Stimulated activated CD4-positive, alpha-beta T cell treated with anti-CD3 and anti-CD28 coated beads, Interleukin-4, amount 100 ng/mL, for 24 hours (primary cell): Measurements from ENCODE around the gene TXNDC12.

Experiments used
- DNase-seq: peaks from one replicate; pipeline ENCODE4 v3.0.0-alpha.2; 2020

Gene TXNDC12

GRCh38 chr1:51990478-51990965 is 64.5 kb downstream of the TXNDC12 start, which contains the start of gene RAB3B:
TSS of gene RAB3B (minus strand) at chr1:51990700. CDS start at chr1:51977117, 13,583 bp downstream.
- peak; percentile 81 for DNase-seq

- no peak for DNase-seq
These were observed 65.2 kb downstream of the TXNDC12 start for GRCh38 chr1:51989582-51990477.

DNA sequence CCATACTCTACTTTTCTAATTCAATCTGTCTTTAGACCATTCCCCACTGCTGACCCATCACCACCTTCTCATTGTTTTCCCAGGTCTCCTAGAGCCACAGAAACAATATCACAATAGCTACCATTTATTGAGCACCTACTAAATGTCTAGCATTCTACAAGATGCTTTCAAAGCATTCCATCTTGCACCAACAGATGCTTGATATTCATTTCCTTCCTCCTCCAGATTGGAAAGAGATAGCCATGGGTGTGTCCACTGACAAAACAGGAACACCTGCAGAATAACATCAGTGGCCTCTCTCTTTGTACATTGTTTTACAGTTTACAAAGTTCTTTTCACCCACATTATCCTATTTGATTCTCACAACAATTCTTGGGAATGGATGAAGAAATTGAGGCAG is 66.7 kb downstream of the TXNDC12 start:
- no peak for DNase-seq

DNA sequence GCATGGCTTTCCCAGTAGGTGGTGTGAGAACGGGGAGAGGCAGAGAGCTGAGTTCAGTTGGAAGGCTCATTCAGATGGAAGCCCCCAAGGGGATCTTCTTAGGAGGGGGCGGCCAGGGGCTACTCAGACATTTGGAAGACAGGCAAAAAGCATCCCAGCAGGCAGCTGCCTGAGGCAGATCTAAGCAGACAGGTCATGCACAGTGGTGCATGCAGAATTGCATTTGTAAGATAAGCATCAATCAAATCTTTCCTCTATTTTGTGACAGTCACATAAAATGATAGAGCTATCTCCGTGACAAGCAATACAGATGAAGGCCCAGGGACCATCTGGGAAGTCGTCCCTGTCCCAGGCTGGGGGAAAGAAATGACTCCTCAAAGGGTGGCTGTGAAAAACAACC is 68.3 kb downstream of the TXNDC12 start:
- no peak for DNase-seq

- no peak for DNase-seq
These were observed 72.8 kb downstream of the TXNDC12 start for GRCh38 chr1:51982161-51982560.

- no peak for DNase-seq
These were observed 73.4 kb downstream of the TXNDC12 start for GRCh38 chr1:51981555-51981954.

DNA sequence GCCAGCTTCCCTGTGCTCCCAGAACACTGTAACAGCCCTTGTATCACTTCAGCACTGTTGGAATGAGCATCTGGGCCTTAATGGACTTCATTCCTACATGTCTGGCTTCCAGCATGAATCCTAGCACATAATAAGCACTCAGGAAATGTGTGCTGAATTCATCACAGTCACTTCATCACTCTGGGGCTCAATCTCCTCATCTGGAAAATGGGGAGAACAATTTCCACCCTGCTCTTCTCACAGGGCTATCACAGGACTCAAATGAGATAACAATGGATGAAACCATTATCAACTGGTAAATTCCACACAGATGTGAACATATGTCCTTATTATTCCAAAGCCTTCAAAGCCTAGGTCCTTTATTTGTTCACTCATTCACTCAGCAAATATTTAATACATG is 76.9 kb downstream of the TXNDC12 start:
- no peak for DNase-seq

GRCh38 chr1:51976846-51977602 is 78.0 kb downstream of the TXNDC12 start:
- DNase-seq = no peak

- DNase-seq = no peak
These were observed 81.2 kb downstream of the TXNDC12 start for GRCh38 chr1:51973587-51974474.
